Measurements from ENCODE around the gene FAM3C.

DNA sequence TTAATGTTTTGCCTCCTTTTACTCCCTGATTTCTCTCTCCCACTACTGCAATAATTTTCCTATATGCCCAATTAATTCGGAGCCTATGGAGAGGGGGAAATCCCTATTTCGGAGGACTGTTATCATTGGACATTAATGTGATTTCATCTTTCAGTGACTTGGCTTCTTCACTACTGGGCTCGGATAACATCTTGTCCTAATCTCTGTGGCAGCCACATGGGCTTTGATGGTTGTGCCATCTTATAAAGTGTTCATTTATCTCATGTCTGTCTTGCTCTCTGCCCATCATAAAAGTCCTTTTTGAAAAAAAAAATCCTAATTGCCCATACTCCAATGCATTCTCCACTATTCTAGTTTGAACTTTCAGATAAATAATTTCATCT lies 15.5 kb upstream of the FAM3C start:
- TF ChIP-seq CTCF (IDR thresholded peaks at IDR 0.05) (no peak), POLR2A (IDR thresholded peaks at IDR 0.05) (no peak)
